H1 (cell line): ENCODE results near the gene ERCC3. TPM values are rescaled to one million over a fixed set of nuclear protein-coding genes. Genes with fewer than 3 reads are reported as not detected.

Source experiments
- CTCF ChIA-PET: fragments of 300-600 bp; sonication (Branson Sonifier 250); formaldehyde crosslinking; loops from one replicate; lab custom pipeline; 2021; ENCODE audit not compliant: partially characterized antibody; lab: Charles Lee
- POLR2A ChIA-PET: fragments of 300-600 bp; sonication (Branson Sonifier 250); formaldehyde crosslinking; loops from one replicate; lab custom pipeline; 2021; ENCODE audit warnings: inconsistent platforms; ENCODE audit not compliant: partially characterized antibody; lab: Charles Lee
- DNase-seq, 2 experiments: peaks; one replicate each; pipeline versions ENCODE4 v3.0.0 to v3.0.0-alpha.2; 2010 to 2022; ENCODE audit warnings: low spot score in 2 of 2, low read depth in 1 of 2, mixed read lengths in 1 of 2
- FAIRE-seq: peaks from 2 replicates; lab custom pipeline; 2011; peaks lifted over from hg19 to GRCh38; lab: Jason Lieb, UNC
- H2AFZ ChIP-seq: 2 replicates; pipeline ENCODE4 v1.8.1; 2012; ENCODE audit warnings: low read length, inconsistent platforms
- H2AK5ac ChIP-seq: 2 replicates; pipeline ENCODE4 v1.6.1; 2013; ENCODE audit warnings: low read depth, low read length
- H2BK120ac ChIP-seq: replicated peaks from 2 replicates; pipeline ENCODE3; 2013; ENCODE audit warnings: low read depth, low read length, inconsistent platforms
- H2BK12ac ChIP-seq: 2 replicates; pipeline ENCODE4 v1.6.1; 2013; ENCODE audit warnings: low read depth, low read length
- H2BK15ac ChIP-seq: 2 replicates; pipeline ENCODE4 v1.6.1; 2013; ENCODE audit warnings: low read length
- H2BK20ac ChIP-seq: 2 replicates; pipeline ENCODE4 v1.6.1; 2013; ENCODE audit warnings: low read length
- H2BK5ac ChIP-seq: 2 replicates; pipeline ENCODE4 v1.6.1; 2013; ENCODE audit warnings: low read depth, low read length
- H3K14ac ChIP-seq: 2 replicates; pipeline ENCODE4 v1.6.1; 2013; ENCODE audit warnings: inconsistent platforms; ENCODE audit not compliant: insufficient read length
- H3K18ac ChIP-seq: 2 replicates; pipeline ENCODE4 v1.6.1; 2013; ENCODE audit warnings: low read length; ENCODE audit errors: extremely low read depth
- H3K23ac ChIP-seq: 2 replicates; pipeline ENCODE4 v1.6.1; 2013; ENCODE audit warnings: inconsistent platforms; ENCODE audit not compliant: insufficient read length
- H3K23me2 ChIP-seq: 2 replicates; pipeline ENCODE4 v1.6.1; 2013; ENCODE audit warnings: low read depth, low read length
- H3K27ac ChIP-seq: 2 replicates; pipeline ENCODE4 v1.6.1; 2011; ENCODE audit warnings: low read depth, low read length, inconsistent platforms
- H3K27me3 ChIP-seq, 4 experiments: replicated peaks in 1 of 4; 1 replicate in 1 of 4; 2 replicates in 3 of 4; pipeline versions ENCODE4 v1.6.1 to v1.8.1; 2011 to 2013; ENCODE audit warnings: low read length in 3 of 4, mild to moderate bottlenecking in 3 of 4, inconsistent platforms in 2 of 4, mixed read lengths in 2 of 4, moderate library complexity in 1 of 4; ENCODE audit not compliant: control insufficient read depth in 3 of 4, insufficient read depth in 3 of 4; ENCODE audit errors: extremely low read depth in 1 of 4
- H3K36me3 ChIP-seq, 4 experiments: 2 replicates each; pipeline versions ENCODE4 v1.6.1 to v1.8.1; 2011 to 2013; ENCODE audit warnings: mild to moderate bottlenecking in 4 of 4, low read length in 3 of 4, moderate library complexity in 2 of 4, control low read depth in 1 of 4, inconsistent platforms in 1 of 4; ENCODE audit not compliant: insufficient read depth in 4 of 4, control insufficient read depth in 2 of 4
- H3K4ac ChIP-seq: replicated peaks from 2 replicates; pipeline ENCODE3; 2013; ENCODE audit warnings: low read length, low read depth, mixed read lengths, inconsistent platforms; ENCODE audit not compliant: insufficient read length
- H3K4me1 ChIP-seq, 4 experiments: replicated peaks in 1 of 4; 1 replicate in 1 of 4; 2 replicates in 3 of 4; pipeline versions ENCODE4 v1.6.1 to v1.8.1; 2011 to 2013; ENCODE audit warnings: low read length in 3 of 4, inconsistent platforms in 2 of 4, mixed read lengths in 1 of 4; ENCODE audit not compliant: insufficient read depth in 4 of 4, control insufficient read depth in 3 of 4
- H3K4me2 ChIP-seq, 2 experiments: 2 replicates each; pipeline versions ENCODE4 v1.6.1 to v1.8.1; 2011 to 2013; ENCODE audit warnings: low read depth in 2 of 2, low read length in 2 of 2, control low read depth in 1 of 2, inconsistent platforms in 1 of 2, mild to moderate bottlenecking in 1 of 2; ENCODE audit not compliant: insufficient read depth in 1 of 2
- H3K4me3 ChIP-seq, 4 experiments: fragments of 200-600, 300-600 bp in 1 of 4; sonication (generic), shearing (Covaris generic), sonication (Bioruptor Twin) in 1 of 4; 2 replicates each; pipeline versions ENCODE4 v1.5.1 to v1.8.1; 2011 to 2016; ENCODE audit warnings: low read length in 4 of 4, low read depth in 3 of 4, control low read depth in 2 of 4, inconsistent platforms in 2 of 4, mild to moderate bottlenecking in 2 of 4, mixed read lengths in 1 of 4, moderate library complexity in 1 of 4; ENCODE audit not compliant: insufficient read depth in 2 of 4; ENCODE audit errors: extremely low read depth in 1 of 4
- H3K56ac ChIP-seq: replicated peaks from 2 replicates; pipeline ENCODE3; 2013; ENCODE audit warnings: low read depth, mild to moderate bottlenecking, mixed read lengths, low read length, inconsistent platforms; ENCODE audit not compliant: insufficient read length
- H3K79me1 ChIP-seq: 2 replicates; pipeline ENCODE4 v1.6.1; 2013; ENCODE audit warnings: low read depth, low read length, control low read depth
- H3K79me2 ChIP-seq, 2 experiments: 2 replicates each; pipeline versions ENCODE4 v1.6.1 to v1.8.1; 2012 to 2013; ENCODE audit warnings: low read length in 2 of 2, mild to moderate bottlenecking in 2 of 2, inconsistent platforms in 1 of 2; ENCODE audit not compliant: insufficient read depth in 2 of 2, control insufficient read depth in 1 of 2
- H3K9ac ChIP-seq, 4 experiments: replicated peaks in 1 of 4; 1 replicate in 1 of 4; 2 replicates in 3 of 4; pipeline versions ENCODE4 v1.6.1 to v1.8.1; 2011 to 2013; ENCODE audit warnings: low read depth in 3 of 4, low read length in 3 of 4, control low read depth in 2 of 4, mild to moderate bottlenecking in 2 of 4, moderate library complexity in 2 of 4, inconsistent platforms in 1 of 4; ENCODE audit errors: extremely low read depth in 1 of 4
- H3K9me3 ChIP-seq, 2 experiments: 2 replicates each; pipeline versions ENCODE4 v1.6.1 to v1.8.1; 2012 to 2013; ENCODE audit warnings: mild to moderate bottlenecking in 2 of 2, moderate library complexity in 2 of 2, control low read depth in 1 of 2, inconsistent platforms in 1 of 2, low read depth in 1 of 2, low read length in 1 of 2, mixed read lengths in 1 of 2; ENCODE audit not compliant: insufficient read depth in 2 of 2
- H4K20me1 ChIP-seq, 2 experiments: replicated peaks in 1 of 2; 2 replicates each; pipeline versions ENCODE3 to v1.8.1; 2011 to 2013; ENCODE audit warnings: inconsistent platforms in 2 of 2, low read length in 2 of 2, mild to moderate bottlenecking in 1 of 2; ENCODE audit not compliant: insufficient read depth in 2 of 2, control insufficient read depth in 1 of 2
- H4K5ac ChIP-seq: 2 replicates; pipeline ENCODE4 v1.6.1; 2013; ENCODE audit warnings: low read length, low read depth, mixed read lengths, inconsistent platforms; ENCODE audit not compliant: insufficient read length
- H4K8ac ChIP-seq: 2 replicates; pipeline ENCODE4 v1.8.0; 2013; ENCODE audit warnings: mild to moderate bottlenecking, moderate library complexity, low read length, inconsistent platforms; ENCODE audit not compliant: insufficient read depth; ENCODE audit errors: extremely low read depth
- H4K91ac ChIP-seq: replicated peaks from 2 replicates; pipeline ENCODE3; 2013; ENCODE audit warnings: low read length, mixed read lengths, inconsistent platforms; ENCODE audit not compliant: insufficient read length
- E2F6 ChIP-seq: IDR thresholded peaks from 2 replicates; pipeline ENCODE4 v1.6.1; 2012; ENCODE audit warnings: inconsistent platforms
- SP4 ChIP-seq: IDR thresholded peaks from 2 replicates; pipeline ENCODE4 v1.6.1; 2012; ENCODE audit warnings: low read length, inconsistent platforms
- WGBS, 2 experiments: shearing (Covaris generic) in 1 of 2; methylation state at CpG; one replicate each; pipeline versions ENCODE4 v1.1.6 to v1.1.7; 2013 to 2015; ENCODE audit warnings: low lambda C conversion rate in 2 of 2, mixed read lengths in 2 of 2, inconsistent platforms in 1 of 2, low coverage in 1 of 2, missing lambda C conversion rate in 1 of 2; ENCODE audit not compliant: insufficient replicate concordance in 2 of 2, insufficient coverage in 1 of 2, insufficient read length in 1 of 2; ENCODE audit errors: extremely low coverage in 1 of 2, missing lambda C conversion rate in 1 of 2; 5-methylcytosine and 5-hydroxymethylcytosine counted together
- polyA plus RNA-seq, 7 experiments: library from polyadenylated mRNA; depleted of rRNA in 3 of 7; stranded (reverse) in 5 of 7; unstranded in 2 of 7; fragments of >200 nt in 5 of 7; fragments of 200-250 nt in 2 of 7; gene quantifications; 1 replicate in 5 of 7; 2 replicates in 1 of 7; 4 replicates in 1 of 7; pipeline versions ENCODE4 v1.2.1 to v1.2.3, GENCODE V29; 2011 to 2013; ENCODE audit warnings: missing spikeins in 2 of 7, mixed read lengths in 2 of 7
- total RNA-seq: library from RNA; stranded (reverse); fragmentation: NEBNext Ultra II Directional; extraction: Animal tissue kit (Norgen Biotek cat#: 25700); gene quantifications from 2 replicates; pipeline ENCODE4 v1.2.1, GENCODE V29; 2021

ERCC3 gene
- total and polyA plus RNA-seq, 2 of the 8 experiments (the other 6 are each of a cell fraction or from before 2014, with no cell fraction given), result 41.8 to 48.9 TPM

GRCh38 chr2:127277028-127277427 lies 16.9 kb downstream of the ERCC3 start:
- CTCF ChIA-PET, result interaction anchor here (0.7 kb wide), 1 partner anchor 16 kb away, joined by 3 read pairs; no protein-coding TSS in a partner anchor
- H3K79me1 ChIP-seq, result peaks cover 3% of the 10 kb centered on the region; the same call in 1 of the 2 replicates

More at GRCh38 chr2:127277028-127277427, 16.9 kb downstream of the ERCC3 start:
- no peak overlapping the region for H2AK5ac ChIP-seq
- no peak overlapping the region for H3K4ac ChIP-seq
- no peaks in the 10 kb centered on the region for H3K9me3 ChIP-seq
- POLR2A ChIA-PET, result interaction anchor here (1.4 kb wide), 1 partner anchor 9 kb away, joined by 3 read pairs; no protein-coding TSS in a partner anchor
- peaks cover 35 to 71% (median 58%) of the 10 kb centered on the region in 4 experiments for H3K36me3 ChIP-seq
- no peak overlapping the region for H2BK120ac ChIP-seq
- H3K4me3 ChIP-seq, result no peak overlapping the region
- no peak overlapping the region for H2BK20ac ChIP-seq
- H2BK5ac ChIP-seq, result no peak overlapping the region
- H3K79me2 ChIP-seq, result 0 out of 4 replicates have a peak, but pooled peaks cover 0 to 6% of the 10 kb centered on the region in 2 experiments
- H4K20me1 ChIP-seq, result peaks cover 10% of the 10 kb centered on the region in 2 experiments
- H2AFZ ChIP-seq, result no peak overlapping the region
- no peak overlapping the region for H3K27ac ChIP-seq
- H4K91ac ChIP-seq, result no peak overlapping the region
- H3K27me3 ChIP-seq, result no peaks in the 10 kb centered on the region
- no peak overlapping the region for H3K23ac ChIP-seq
- no peak overlapping the region for H3K18ac ChIP-seq
- no peak overlapping the region for H2BK12ac ChIP-seq
- 89% methylated on average over 2 of the region's 2 CpGs; no CpG with 5 or more reads in 1 of the 2 experiments for WGBS, 2 experiments
- H4K8ac ChIP-seq, result no peak overlapping the region
- no peaks in the 10 kb centered on the region for H3K4me1 ChIP-seq
- no peaks in the 10 kb centered on the region for H3K23me2 ChIP-seq
- H3K4me2 ChIP-seq, result no peak overlapping the region
- TF ChIP-seq SP4, result no peak
- TF ChIP-seq E2F6, result no peak
- no peak overlapping the region for H3K9ac ChIP-seq
- H3K56ac ChIP-seq, result no peak overlapping the region
- H4K5ac ChIP-seq, result no peak overlapping the region
- DNase-seq, result no peak
- H3K14ac ChIP-seq, result no peak overlapping the region
- FAIRE-seq, result no peak
- no peak overlapping the region for H2BK15ac ChIP-seq
